Measurements from ENCODE around the gene SIGLEC7. TPM values are rescaled to one million over a fixed set of nuclear protein-coding genes. Genes with fewer than 3 reads are reported as not detected.
A peak's percentile ranks its signal among the peaks of the same experiment; 100 is the strongest.

SIGLEC7 gene
- total RNA-seq, 2 donors from 2014 or later: 0.42 TPM; not detected in 1

DNA sequence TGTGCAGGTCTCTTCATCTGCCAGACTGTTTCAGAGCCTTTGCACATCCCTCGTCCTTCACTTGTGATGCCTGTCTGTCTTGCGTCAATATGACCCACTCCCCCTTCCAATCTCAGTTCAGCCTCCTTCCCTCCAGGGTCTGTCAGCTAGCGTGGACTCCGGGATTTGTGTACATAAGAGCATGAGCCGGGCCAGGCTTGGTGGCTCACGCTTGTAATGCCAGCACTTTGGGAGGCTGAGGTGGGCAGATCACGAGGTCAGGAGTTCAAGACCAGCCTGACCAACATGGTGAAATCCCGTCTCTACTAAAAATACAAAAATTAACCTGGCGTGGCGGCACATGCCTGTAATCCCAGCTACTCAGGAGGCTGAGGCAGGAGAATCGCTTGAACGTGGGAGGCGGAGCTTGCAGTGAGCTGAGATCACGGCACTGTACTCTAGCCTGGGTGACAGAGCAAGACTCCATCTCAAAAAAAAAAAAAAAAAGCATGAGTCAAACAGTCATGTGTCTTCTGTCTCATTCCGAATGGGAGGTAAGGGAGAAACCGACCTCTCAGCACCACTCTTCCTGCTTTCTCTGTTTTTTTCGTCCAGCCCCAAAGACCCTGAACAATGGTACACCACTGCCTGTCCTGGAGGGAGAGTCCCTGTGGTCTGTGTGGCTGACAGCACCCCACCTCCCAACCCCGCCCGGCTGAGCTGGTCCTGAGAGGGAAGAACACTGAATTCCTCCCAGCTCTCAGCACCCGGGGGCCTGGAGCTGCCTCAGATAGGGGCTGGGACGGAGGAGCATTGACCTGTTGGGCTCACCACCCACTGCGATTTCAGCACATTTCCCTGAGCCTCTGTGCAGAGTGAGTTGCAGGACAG lies 19.8 kb upstream of the SIGLEC7 start:
- DNase-seq (no peak), ATAC-seq (peak; percentile 12)
- peaks cover 38% of the 10 kb centered on the region for H3K4me1 Mint-ChIP-seq
- no peaks in the 10 kb centered on the region for H3K27me3 Mint-ChIP-seq
- peak overlapping the region; percentile 91 for H3K27ac Mint-ChIP-seq
- no peaks in the 10 kb centered on the region for H3K9me3 ChIP-seq (ENCODE audit: control insufficient read depth, low read length, poor library complexity, severe bottlenecking)
- H3K4me3 Mint-ChIP-seq: peak overlapping the region; percentile 79
- H3K36me3 Mint-ChIP-seq (ENCODE audit: low read depth): no peaks in the 10 kb centered on the region

DNA sequence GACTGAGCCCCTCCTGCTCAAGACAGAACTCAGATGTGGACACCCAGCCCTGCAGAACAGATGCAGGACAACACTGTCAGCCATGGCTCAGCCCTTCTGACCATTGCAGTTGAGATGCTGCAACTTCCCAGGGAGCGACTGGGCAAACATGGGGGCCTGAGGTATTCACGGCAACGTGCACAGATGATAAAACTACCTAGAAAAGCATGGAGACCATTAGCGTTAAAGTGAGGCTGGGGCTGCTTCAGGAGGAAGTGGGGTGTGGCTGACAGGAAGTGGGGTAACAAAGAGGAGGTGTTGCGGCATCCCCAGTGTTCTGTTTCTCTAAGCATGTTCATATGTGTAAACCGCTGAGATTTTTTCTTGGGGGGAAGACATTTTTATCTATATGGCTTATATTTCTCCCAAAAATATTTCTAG lies 18.7 kb upstream of the SIGLEC7 start:
- DNase-seq (no peak), ATAC-seq (peak; percentile 84)

DNA sequence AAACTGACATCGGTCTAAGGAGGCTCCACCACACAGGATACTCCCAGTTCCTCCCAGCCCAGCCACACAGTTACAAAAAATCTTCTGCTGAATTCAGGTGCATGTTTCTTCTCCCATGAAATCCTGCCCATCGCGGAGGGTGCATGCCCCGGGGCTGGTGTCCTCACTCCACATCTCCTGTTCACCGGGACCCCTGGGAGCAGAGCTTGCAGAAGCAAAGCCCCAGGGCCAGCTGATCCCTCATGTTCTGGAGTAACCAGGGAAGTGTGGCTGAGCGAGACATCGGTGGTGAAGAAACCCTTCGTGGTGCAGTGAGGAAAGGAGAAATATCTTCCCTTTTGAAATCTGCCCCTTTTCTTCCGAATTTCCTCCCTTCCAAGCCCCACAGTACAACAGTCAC lies 18.3 kb upstream of the SIGLEC7 start:
- Mint-ChIP-seq H3K4me3 (peak overlapping the region; percentile 79), H3K27ac (peak overlapping the region; percentile 91), H3K27me3 (no peaks in the 10 kb centered on the region), H3K36me3 (ENCODE audit: low read depth) (no peaks in the 10 kb centered on the region), H3K4me1 (peaks cover 43% of the 10 kb centered on the region)
- ATAC-seq: no peak
- H3K9me3 ChIP-seq (ENCODE audit: control insufficient read depth, low read length, poor library complexity, severe bottlenecking): no peaks in the 10 kb centered on the region
- no peak for DNase-seq

More for the DNA sequence above, 18.7 kb upstream of the SIGLEC7 start:
- peak overlapping the region; percentile 79 for H3K4me3 Mint-ChIP-seq
- peak overlapping the region; percentile 91 for H3K27ac Mint-ChIP-seq
- H3K4me1 Mint-ChIP-seq: peaks cover 40% of the 10 kb centered on the region
- no peaks in the 10 kb centered on the region for H3K9me3 ChIP-seq (ENCODE audit: control insufficient read depth, low read length, poor library complexity, severe bottlenecking)
- H3K27me3 Mint-ChIP-seq: no peaks in the 10 kb centered on the region
- no peaks in the 10 kb centered on the region for H3K36me3 Mint-ChIP-seq (ENCODE audit: low read depth)

DNA sequence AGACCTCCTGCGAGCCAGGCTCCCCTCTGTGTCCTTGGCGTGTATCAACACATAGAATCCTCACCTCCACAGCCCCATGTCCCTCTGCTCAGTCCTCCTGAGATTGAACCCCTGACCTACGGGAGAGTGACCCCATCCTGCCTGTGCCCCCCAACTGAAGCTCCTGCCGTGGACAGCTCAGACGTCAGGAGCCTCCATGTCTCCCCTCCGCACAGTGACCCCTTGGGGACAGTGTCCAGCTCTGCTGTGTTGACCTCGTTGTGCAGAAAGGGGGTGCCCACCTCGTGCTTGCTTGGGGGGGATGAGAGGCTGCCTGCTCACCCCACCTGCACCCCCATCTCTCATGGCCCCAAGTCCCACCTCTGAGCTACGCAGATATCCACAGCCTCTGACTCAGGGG lies 17.9 kb upstream of the SIGLEC7 start:
- H3K9me3 ChIP-seq (ENCODE audit: control insufficient read depth, low read length, poor library complexity, severe bottlenecking): no peaks in the 10 kb centered on the region
- no peak for ATAC-seq
- Mint-ChIP-seq H3K27me3 (no peaks in the 10 kb centered on the region), H3K27ac (peak overlapping the region; percentile 91), H3K4me3 (peak overlapping the region; percentile 79), H3K4me1 (peaks cover 43% of the 10 kb centered on the region), H3K36me3 (ENCODE audit: low read depth) (no peaks in the 10 kb centered on the region)
- no peak for DNase-seq

DNA sequence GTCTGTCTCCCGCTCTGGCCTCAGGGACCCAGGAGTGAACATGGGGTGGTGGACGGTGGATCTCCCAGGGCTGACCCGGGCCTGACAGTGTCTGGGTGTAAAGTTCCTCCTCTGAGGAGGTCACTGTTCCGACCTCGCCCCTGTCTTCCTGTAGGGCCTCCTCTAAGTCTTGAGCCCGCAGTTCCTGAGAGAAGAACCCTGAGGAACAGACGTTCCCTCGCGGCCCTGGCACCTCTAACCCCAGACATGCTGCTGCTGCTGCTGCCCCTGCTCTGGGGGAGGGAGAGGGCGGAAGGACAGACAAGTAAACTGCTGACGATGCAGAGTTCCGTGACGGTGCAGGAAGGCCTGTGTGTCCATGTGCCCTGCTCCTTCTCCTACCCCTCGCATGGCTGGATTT lies 17.4 kb upstream of the SIGLEC7 start, which contains the start of gene SIGLEC9:
SIGLEC9 (plus strand) TSS at position 178 of the 400 bp plus-strand sequence; CDS start at position 247, 69 bp downstream.
- H3K4me3 Mint-ChIP-seq: peak within 1 kb of the TSS; percentile 79
- H3K27ac Mint-ChIP-seq: peak within 1 kb of the TSS; percentile 91
- H3K27me3 Mint-ChIP-seq: no peaks in the 10 kb centered on the region
- no peaks in the 10 kb centered on the region for H3K9me3 ChIP-seq (ENCODE audit: control insufficient read depth, low read length, poor library complexity, severe bottlenecking)
- no peak for ATAC-seq
- H3K4me1 Mint-ChIP-seq: peaks cover 43% of the 10 kb centered on the region
- H3K36me3 Mint-ChIP-seq (ENCODE audit: low read depth): no peaks in the 10 kb centered on the region
- DNase-seq: no peak

DNA sequence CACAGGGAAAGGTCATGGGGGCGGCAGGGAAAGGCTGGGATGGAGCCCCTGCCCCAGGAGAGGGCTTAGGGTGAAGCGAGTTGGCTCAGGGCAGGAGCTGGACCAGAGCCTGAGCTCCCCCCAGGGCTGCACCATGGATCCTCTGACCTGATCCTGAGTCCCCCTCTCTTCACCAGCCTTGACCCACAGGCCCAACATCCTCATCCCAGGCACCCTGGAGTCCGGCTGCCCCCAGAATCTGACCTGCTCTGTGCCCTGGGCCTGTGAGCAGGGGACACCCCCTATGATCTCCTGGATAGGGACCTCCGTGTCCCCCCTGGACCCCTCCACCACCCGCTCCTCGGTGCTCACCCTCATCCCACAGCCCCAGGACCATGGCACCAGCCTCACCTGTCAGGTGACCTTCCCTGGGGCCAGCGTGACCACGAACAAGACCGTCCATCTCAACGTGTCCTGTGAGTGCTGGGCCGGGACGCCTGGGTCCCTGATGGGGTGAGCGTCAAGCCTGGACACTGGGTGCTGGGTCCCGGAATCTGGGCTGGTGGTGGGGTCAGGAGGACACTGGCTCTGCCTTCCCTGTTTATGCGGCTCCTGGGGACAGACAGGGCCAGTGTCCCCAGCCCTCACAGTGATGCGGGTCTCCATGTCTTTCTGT lies 16.6 kb upstream of the SIGLEC7 start:
- no peaks in the 10 kb centered on the region for H3K9me3 ChIP-seq (ENCODE audit: control insufficient read depth, low read length, poor library complexity, severe bottlenecking)
- peak overlapping the region; percentile 12 for H3K4me3 Mint-ChIP-seq
- peaks cover under 1% of the 10 kb centered on the region for H3K36me3 Mint-ChIP-seq (ENCODE audit: low read depth)
- no peak for ATAC-seq
- peaks cover under 1% of the 10 kb centered on the region for H3K27me3 Mint-ChIP-seq
- DNase-seq: no peak
- peaks cover 40% of the 10 kb centered on the region for H3K4me1 Mint-ChIP-seq
- H3K27ac Mint-ChIP-seq: peak overlapping the region; percentile 91

DNA sequence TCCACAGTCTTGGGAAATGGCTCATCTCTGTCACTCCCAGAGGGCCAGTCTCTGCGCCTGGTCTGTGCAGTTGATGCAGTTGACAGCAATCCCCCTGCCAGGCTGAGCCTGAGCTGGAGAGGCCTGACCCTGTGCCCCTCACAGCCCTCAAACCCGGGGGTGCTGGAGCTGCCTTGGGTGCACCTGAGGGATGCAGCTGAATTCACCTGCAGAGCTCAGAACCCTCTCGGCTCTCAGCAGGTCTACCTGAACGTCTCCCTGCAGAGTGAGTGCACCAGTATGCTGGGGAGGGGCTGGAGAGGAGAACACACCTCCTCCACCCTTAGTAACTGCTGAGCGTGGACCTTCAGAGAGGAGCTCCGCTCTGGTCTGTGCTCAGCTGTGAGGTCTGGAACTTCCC lies 15.1 kb upstream of the SIGLEC7 start:
- no peaks in the 10 kb centered on the region for H3K9me3 ChIP-seq (ENCODE audit: control insufficient read depth, low read length, poor library complexity, severe bottlenecking)
- Mint-ChIP-seq H3K27me3 (peaks cover 4% of the 10 kb centered on the region), H3K4me3 (peak overlapping the region; percentile 50), H3K27ac (peak overlapping the region; percentile 56), H3K4me1 (peaks cover 44% of the 10 kb centered on the region), H3K36me3 (ENCODE audit: low read depth) (peaks cover 3% of the 10 kb centered on the region)
- no peak for ATAC-seq
- no peak for DNase-seq

DNA sequence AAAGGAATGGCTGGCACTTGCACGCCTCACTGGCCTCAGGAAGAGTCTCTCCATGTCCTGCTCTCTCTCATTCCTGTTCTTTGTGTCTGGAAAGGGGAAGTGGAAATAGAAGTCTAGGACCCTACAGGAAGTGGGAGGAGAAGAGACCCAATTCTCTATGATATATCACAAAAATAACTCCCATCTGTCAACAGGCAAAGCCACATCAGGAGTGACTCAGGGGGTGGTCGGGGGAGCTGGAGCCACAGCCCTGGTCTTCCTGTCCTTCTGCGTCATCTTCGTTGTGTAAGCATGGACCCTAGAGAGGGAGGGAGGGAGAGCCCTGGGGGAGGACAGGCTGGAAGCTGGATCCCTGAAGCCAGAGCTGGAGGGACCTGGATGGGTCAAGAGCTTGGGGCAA lies 14.3 kb upstream of the SIGLEC7 start:
- ATAC-seq (no peak), DNase-seq (no peak)
- H3K9me3 ChIP-seq (ENCODE audit: control insufficient read depth, low read length, poor library complexity, severe bottlenecking): no peaks in the 10 kb centered on the region
- H3K27me3 Mint-ChIP-seq: peaks cover 4% of the 10 kb centered on the region
- peaks cover 3% of the 10 kb centered on the region for H3K36me3 Mint-ChIP-seq (ENCODE audit: low read depth)
- H3K4me3 Mint-ChIP-seq: no peak overlapping the region
- no peak overlapping the region for H3K27ac Mint-ChIP-seq
- H3K4me1 Mint-ChIP-seq: peaks cover 46% of the 10 kb centered on the region

DNA sequence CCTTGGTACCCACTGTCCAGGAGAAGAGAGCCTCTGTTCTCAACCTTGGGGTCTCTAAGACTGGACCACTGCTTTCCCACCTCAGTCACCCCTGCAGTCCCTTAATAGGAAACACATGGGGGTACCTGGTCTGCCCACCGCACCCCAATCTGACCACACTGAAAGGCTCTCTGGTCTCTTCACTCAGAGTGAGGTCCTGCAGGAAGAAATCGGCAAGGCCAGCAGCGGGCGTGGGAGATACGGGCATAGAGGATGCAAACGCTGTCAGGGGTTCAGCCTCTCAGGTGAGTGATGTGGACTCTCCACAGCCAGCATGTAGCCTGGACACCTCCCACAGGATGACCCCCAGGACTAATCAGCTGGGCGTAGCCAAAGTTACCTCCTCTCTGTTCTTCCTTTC lies 13.9 kb upstream of the SIGLEC7 start:
- Mint-ChIP-seq H3K4me3 (no peak overlapping the region), H3K36me3 (ENCODE audit: low read depth) (peaks cover 3% of the 10 kb centered on the region), H3K27me3 (peaks cover 4% of the 10 kb centered on the region), H3K4me1 (peaks cover 44% of the 10 kb centered on the region), H3K27ac (no peak overlapping the region)
- DNase-seq (no peak), ATAC-seq (no peak)
- no peaks in the 10 kb centered on the region for H3K9me3 ChIP-seq (ENCODE audit: control insufficient read depth, low read length, poor library complexity, severe bottlenecking)

DNA sequence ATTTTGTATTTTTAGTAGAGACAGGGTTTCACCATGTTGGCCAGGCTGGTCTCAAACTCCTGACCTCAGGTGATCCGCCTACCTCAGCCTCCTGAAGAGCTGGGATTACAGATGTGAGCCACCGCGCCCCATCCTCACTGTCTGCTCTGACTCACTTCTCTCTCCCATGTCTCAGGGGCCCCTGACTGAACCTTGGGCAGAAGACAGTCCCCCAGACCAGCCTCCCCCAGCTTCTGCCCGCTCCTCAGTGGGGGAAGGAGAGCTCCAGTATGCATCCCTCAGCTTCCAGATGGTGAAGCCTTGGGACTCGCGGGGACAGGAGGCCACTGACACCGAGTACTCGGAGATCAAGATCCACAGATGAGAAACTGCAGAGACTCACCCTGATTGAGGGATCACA lies 12.4 kb upstream of the SIGLEC7 start:
- H3K27me3 Mint-ChIP-seq: peaks cover 4% of the 10 kb centered on the region
- no peak for ATAC-seq
- H3K4me1 Mint-ChIP-seq: peaks cover 30% of the 10 kb centered on the region
- H3K36me3 Mint-ChIP-seq (ENCODE audit: low read depth): peaks cover 5% of the 10 kb centered on the region
- no peaks in the 10 kb centered on the region for H3K9me3 ChIP-seq (ENCODE audit: control insufficient read depth, low read length, poor library complexity, severe bottlenecking)
- H3K4me3 Mint-ChIP-seq: no peak overlapping the region
- H3K27ac Mint-ChIP-seq: no peak overlapping the region
- no peak for DNase-seq

DNA sequence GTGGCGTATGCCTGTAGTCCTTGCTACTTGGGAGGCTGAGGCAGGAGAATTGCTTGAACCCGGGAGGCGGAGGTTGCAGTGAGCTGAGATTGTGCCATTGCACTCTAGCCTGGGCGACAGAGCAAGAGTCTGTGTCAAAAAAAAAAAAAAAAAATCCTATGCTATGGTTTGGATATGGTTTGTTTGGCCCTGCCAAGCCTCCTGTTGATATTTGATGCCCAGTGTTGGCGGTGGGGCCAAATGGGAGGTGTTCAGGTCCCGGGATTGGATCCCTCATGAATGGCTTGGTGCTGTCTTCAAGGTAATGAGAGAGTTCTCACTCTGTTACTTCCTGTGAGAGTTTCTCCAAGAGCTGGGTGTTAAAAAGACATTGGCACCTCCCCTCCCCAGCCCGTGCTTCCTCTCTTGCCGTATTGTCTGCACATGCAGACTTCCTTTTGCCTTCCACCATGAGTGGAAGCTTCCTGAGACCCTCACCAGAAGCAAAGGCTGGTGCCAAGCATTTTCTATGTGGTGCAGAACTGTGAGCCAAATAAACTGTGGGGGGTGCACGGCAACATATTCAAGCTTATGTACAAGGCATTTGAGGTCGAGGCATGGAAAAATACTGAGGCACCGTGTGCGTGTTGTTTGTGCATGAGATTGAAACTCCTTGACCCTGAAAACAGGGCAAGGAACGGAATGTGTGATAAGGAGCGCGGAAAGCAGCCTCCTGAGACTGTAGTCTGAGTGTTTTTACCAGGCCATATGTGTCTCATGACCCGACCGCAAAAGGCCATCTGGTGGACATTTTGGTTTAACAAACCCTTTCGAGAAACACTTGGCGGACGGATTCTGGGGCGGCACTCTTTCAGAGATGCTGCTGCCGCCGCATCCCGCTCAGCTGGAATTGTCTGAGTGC lies 10.1 kb upstream of the SIGLEC7 start:
- ATAC-seq: peak; percentile 46
- H3K36me3 Mint-ChIP-seq (ENCODE audit: low read depth): peaks cover 7% of the 10 kb centered on the region
- H3K27ac Mint-ChIP-seq: peak overlapping the region; percentile 37
- no peak for DNase-seq
- H3K4me3 Mint-ChIP-seq: peak overlapping the region; percentile 66
- H3K27me3 Mint-ChIP-seq: peaks cover 15% of the 10 kb centered on the region
- no peaks in the 10 kb centered on the region for H3K9me3 ChIP-seq (ENCODE audit: control insufficient read depth, low read length, poor library complexity, severe bottlenecking)
- peaks cover 23% of the 10 kb centered on the region for H3K4me1 Mint-ChIP-seq

DNA sequence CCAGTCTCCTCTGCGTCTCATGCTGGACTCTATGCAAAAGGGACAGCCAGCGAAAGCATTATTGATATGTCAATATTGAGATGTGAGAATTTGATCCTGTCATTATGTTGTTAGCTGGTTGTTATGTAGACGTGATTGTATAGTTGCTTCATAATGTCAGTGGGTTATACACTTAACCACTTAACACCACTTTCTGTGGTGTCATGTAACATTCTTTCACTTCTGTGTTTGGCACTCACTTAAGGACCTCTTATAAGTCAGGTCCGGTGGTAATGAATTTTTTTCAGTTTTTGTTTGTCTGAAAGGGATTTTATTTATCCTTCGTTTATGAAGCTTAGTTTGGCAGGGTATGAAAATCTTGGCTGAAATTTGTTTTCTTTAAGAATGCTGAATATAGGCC lies 7.1 kb upstream of the SIGLEC7 start:
- no peaks in the 10 kb centered on the region for H3K9me3 ChIP-seq (ENCODE audit: control insufficient read depth, low read length, poor library complexity, severe bottlenecking)
- no peak for DNase-seq
- ATAC-seq: no peak
- peaks cover 33% of the 10 kb centered on the region for H3K27me3 Mint-ChIP-seq
- no peak overlapping the region for H3K27ac Mint-ChIP-seq
- H3K4me3 Mint-ChIP-seq: no peak overlapping the region
- H3K4me1 Mint-ChIP-seq: peaks cover 25% of the 10 kb centered on the region
- H3K36me3 Mint-ChIP-seq (ENCODE audit: low read depth): peaks cover 11% of the 10 kb centered on the region
